H9 (cell line): ENCODE results near the gene NUTF2. TPM values are rescaled to one million over a fixed set of nuclear protein-coding genes. Genes with fewer than 3 reads are reported as not detected.

Experiments
- DNase-seq: peaks from one replicate; pipeline ENCODE4 v3.0.0-alpha.2; 2017
- H2AFZ ChIP-seq: one replicate; pipeline ENCODE4 v1.6.1; 2013; ENCODE audit warnings: mild to moderate bottlenecking, low read length, control low read depth, moderate library complexity
- H2AK5ac ChIP-seq: 2 replicates; pipeline ENCODE4 v1.6.1; 2013; ENCODE audit warnings: low read length, control low read depth, mixed read lengths; ENCODE audit not compliant: insufficient read length
- H2BK120ac ChIP-seq: one replicate; pipeline ENCODE4 v1.6.1; 2013; ENCODE audit warnings: low read depth, mild to moderate bottlenecking, low read length, control low read depth, inconsistent platforms; ENCODE audit not compliant: poor library complexity, severe bottlenecking
- H2BK12ac ChIP-seq: 2 replicates; pipeline ENCODE4 v1.6.1; 2013; ENCODE audit warnings: low read length, control low read depth, mixed read lengths, low read depth; ENCODE audit not compliant: insufficient read length
- H2BK15ac ChIP-seq: 2 replicates; pipeline ENCODE4 v1.6.1; 2013; ENCODE audit warnings: low read depth, low read length, control low read depth
- H2BK20ac ChIP-seq: one replicate; pipeline ENCODE4 v1.6.1; 2013; ENCODE audit warnings: low read depth, mild to moderate bottlenecking, low read length, control low read depth, inconsistent platforms; ENCODE audit not compliant: poor library complexity, severe bottlenecking
- H2BK5ac ChIP-seq: 2 replicates; pipeline ENCODE4 v1.6.1; 2013; ENCODE audit warnings: low read length, control low read depth, mixed read lengths; ENCODE audit not compliant: insufficient read length
- H3K14ac ChIP-seq: 2 replicates; pipeline ENCODE4 v1.6.1; 2013; ENCODE audit warnings: low read length, control low read depth; ENCODE audit not compliant: insufficient read depth
- H3K18ac ChIP-seq: 2 replicates; pipeline ENCODE4 v1.6.1; 2013; ENCODE audit warnings: low read depth, mild to moderate bottlenecking, mixed read lengths, low read length, control low read depth; ENCODE audit not compliant: insufficient read length
- H3K23ac ChIP-seq: 2 replicates; pipeline ENCODE4 v1.6.1; 2013; ENCODE audit warnings: low read length, control low read depth, mixed read lengths, low read depth; ENCODE audit not compliant: insufficient read length
- H3K23me2 ChIP-seq: 2 replicates; pipeline ENCODE4 v1.6.1; 2013; ENCODE audit warnings: low read depth, mild to moderate bottlenecking, mixed read lengths, low read length, control low read depth; ENCODE audit not compliant: insufficient read length, poor library complexity, severe bottlenecking
- H3K27ac ChIP-seq: 2 replicates; pipeline ENCODE4 v1.5.1; 2013; ENCODE audit warnings: low read length, control low read depth, mixed read lengths, low read depth; ENCODE audit not compliant: insufficient read length
- H3K27me3 ChIP-seq: 2 replicates; pipeline ENCODE4 v1.6.1; 2013; ENCODE audit warnings: low read length, control low read depth, inconsistent platforms; ENCODE audit not compliant: insufficient read depth
- H3K4ac ChIP-seq: 2 replicates; pipeline ENCODE4 v1.6.1; 2013; ENCODE audit warnings: low read depth, mild to moderate bottlenecking, control low read depth, inconsistent platforms, low read length, moderate library complexity
- H3K4me1 ChIP-seq: 2 replicates; pipeline ENCODE4 v1.6.1; 2013; ENCODE audit warnings: low read length, control low read depth, inconsistent platforms; ENCODE audit not compliant: insufficient read depth
- H3K4me2 ChIP-seq: 2 replicates; pipeline ENCODE4 v1.6.1; 2013; ENCODE audit warnings: low read length, control low read depth, mixed read lengths; ENCODE audit not compliant: insufficient read length, insufficient read depth
- H3K56ac ChIP-seq: 2 replicates; pipeline ENCODE4 v1.6.1; 2013; ENCODE audit warnings: low read depth, mild to moderate bottlenecking, mixed read lengths, low read length, control low read depth; ENCODE audit not compliant: insufficient read length
- H3K79me1 ChIP-seq: 2 replicates; pipeline ENCODE4 v1.6.1; 2013; ENCODE audit warnings: low read depth, mild to moderate bottlenecking, moderate library complexity, low read length, control low read depth, inconsistent platforms; ENCODE audit not compliant: insufficient read depth, poor library complexity, severe bottlenecking
- H3K79me2 ChIP-seq: 2 replicates; pipeline ENCODE4 v1.6.1; 2013; ENCODE audit warnings: low read length, control low read depth, inconsistent platforms; ENCODE audit not compliant: insufficient read depth
- H3K9ac ChIP-seq: 2 replicates; pipeline ENCODE4 v1.6.1; 2013; ENCODE audit warnings: low read length, control low read depth, mixed read lengths; ENCODE audit not compliant: insufficient read length; ENCODE audit errors: extremely low read depth
- H3K9me3 ChIP-seq: one replicate; pipeline ENCODE4 v1.6.1; 2013; ENCODE audit warnings: low read depth, low read length, inconsistent platforms; ENCODE audit not compliant: control insufficient read depth
- H3T11ph ChIP-seq: one replicate; pipeline ENCODE4 v1.6.1; 2013; ENCODE audit warnings: mild to moderate bottlenecking, low read length, control low read depth, inconsistent platforms
- H4K20me1 ChIP-seq: one replicate; pipeline ENCODE4 v1.6.1; 2013; ENCODE audit not compliant: control insufficient read depth, insufficient read length, insufficient read depth
- H4K5ac ChIP-seq: 2 replicates; pipeline ENCODE4 v1.6.1; 2013; ENCODE audit warnings: low read depth, mild to moderate bottlenecking, mixed read lengths, low read length, control low read depth; ENCODE audit not compliant: insufficient read length
- H4K8ac ChIP-seq: replicated peaks from 2 replicates; pipeline ENCODE4 v1.6.1; 2013; ENCODE audit warnings: low read length, control low read depth, mixed read lengths, low read depth; ENCODE audit not compliant: insufficient read length
- H4K91ac ChIP-seq: 2 replicates; pipeline ENCODE4 v1.6.1; 2013; ENCODE audit warnings: low read depth, mild to moderate bottlenecking, moderate library complexity, mixed read lengths, low read length, control low read depth; ENCODE audit not compliant: insufficient read length
- H3K27ac Mint-ChIP-seq, 3 experiments: 2 replicates in 2 of 3; 3 replicates in 1 of 3; pipeline ENCODE4 v1.8.0; 2020 to 2021; ENCODE audit warnings: mixed read lengths in 3 of 3, mild to moderate bottlenecking in 1 of 3, moderate library complexity in 1 of 3
- H3K27me3 Mint-ChIP-seq: 2 replicates; pipeline ENCODE4 v1.8.0; 2021; ENCODE audit warnings: low read depth, mild to moderate bottlenecking, moderate library complexity, mixed read lengths
- H3K36me3 Mint-ChIP-seq, 3 experiments: 2 replicates in 2 of 3; 3 replicates in 1 of 3; pipeline ENCODE4 v1.8.0; 2020 to 2021; ENCODE audit warnings: low read depth in 3 of 3, mixed read lengths in 3 of 3; ENCODE audit not compliant: insufficient read depth in 1 of 3
- H3K4me1 Mint-ChIP-seq, 2 experiments: 2 replicates each; pipeline ENCODE4 v1.8.0; 2020; ENCODE audit warnings: mixed read lengths in 2 of 2
- H3K4me3 Mint-ChIP-seq, 2 experiments: 2 replicates in 1 of 2; 3 replicates in 1 of 2; pipeline ENCODE4 v1.8.0; 2020 to 2021; ENCODE audit warnings: mild to moderate bottlenecking in 2 of 2, mixed read lengths in 2 of 2, moderate library complexity in 1 of 2
- H3K9me3 Mint-ChIP-seq, 2 experiments: 2 replicates in 1 of 2; 3 replicates in 1 of 2; pipeline ENCODE4 v1.8.0; 2020; ENCODE audit warnings: mild to moderate bottlenecking in 2 of 2, mixed read lengths in 2 of 2, moderate library complexity in 1 of 2
- CTCF ChIP-seq: fragments of 200-600 bp; sonication (generic); conservative IDR thresholded peaks from 3 replicates; pipeline ENCODE4 v1.8.0; 2021; ENCODE audit warnings: antibody characterized with exemption, mild to moderate bottlenecking
- WGBS: extraction: QIAGEN DNeasy Blood & Tissue Kit; methylation state at CpG from one replicate; pipeline ENCODE4 v1.1.7; 2013; ENCODE audit warnings: missing lambda C conversion rate, low lambda C conversion rate, mixed read lengths; ENCODE audit not compliant: insufficient read length; ENCODE audit errors: extremely low coverage; 5-methylcytosine and 5-hydroxymethylcytosine counted together
- total RNA-seq: library from RNA; stranded (reverse); gene quantifications from 2 replicates; pipeline ENCODE4 v1.2.1, GENCODE V29; 2021

Gene NUTF2
- total RNA-seq, 1 experiment from 2014 or later = 198 TPM

- H3K4me2 ChIP-seq = no peak overlapping the region
- no peak for DNase-seq
- H3K18ac ChIP-seq = no peak overlapping the region
- H3K79me2 ChIP-seq = no peaks in the 10 kb centered on the region
- no CpG with 5 or more reads among the region's 2 CpGs for WGBS
- Mint-ChIP-seq H3K27me3 (peaks cover 2% of the 10 kb centered on the region; the same call in 1 of the 2 replicates), H3K27ac (no peak overlapping the region), H3K9me3 (no peaks in the 10 kb centered on the region), H3K36me3 (peaks cover 6 to 20% (median 18%) of the 10 kb centered on the region in 3 experiments; a peak in 5 of 7 replicates), H3K4me1 (peaks cover 12 to 15% of the 10 kb centered on the region in 2 experiments), H3K4me3 (no peak overlapping the region)
- H3K9me3 ChIP-seq = no peaks in the 10 kb centered on the region
- no peak overlapping the region for H3K23ac ChIP-seq
- no peak overlapping the region for H4K5ac ChIP-seq
- no peak overlapping the region for H2BK20ac ChIP-seq
- H2AFZ ChIP-seq = no peak overlapping the region
- no peaks in the 10 kb centered on the region for H3K27me3 ChIP-seq
- no peak overlapping the region for H3K27ac ChIP-seq
- H3K79me1 ChIP-seq = no peaks in the 10 kb centered on the region
- H2AK5ac ChIP-seq = no peak overlapping the region
- H3T11ph ChIP-seq = no peak overlapping the region
- H3K4ac ChIP-seq = no peak overlapping the region
- H4K91ac ChIP-seq = no peak overlapping the region
- H3K9ac ChIP-seq = no peak overlapping the region
- H4K8ac ChIP-seq = no peak overlapping the region
- no peak overlapping the region for H2BK15ac ChIP-seq
- no peaks in the 10 kb centered on the region for H4K20me1 ChIP-seq
- no peak overlapping the region for H2BK120ac ChIP-seq
- no peak for TF ChIP-seq CTCF
- H3K14ac ChIP-seq = no peak overlapping the region
- no peak overlapping the region for H2BK5ac ChIP-seq
- no peak overlapping the region for H2BK12ac ChIP-seq
- H3K56ac ChIP-seq = no peak overlapping the region
- no peaks in the 10 kb centered on the region for H3K23me2 ChIP-seq
- no peaks in the 10 kb centered on the region for H3K4me1 ChIP-seq
These were observed 24.2 kb upstream of the NUTF2 start for GRCh38 chr16:67822511-67822910.
